Ishikawa (cell line): Measurements from ENCODE around the gene SLC36A3.

Experiments
- EP300 ChIP-seq: IDR thresholded peaks from 2 replicates; pipeline ENCODE4 v1.6.1; 2012; ENCODE audit warnings: borderline replicate concordance
- RAD21 ChIP-seq: IDR thresholded peaks from 2 replicates; pipeline ENCODE4 v1.6.1; 2012; ENCODE audit warnings: low read depth
- TF ChIP-seq, protein P1 (sequence below): IDR thresholded peaks from 2 replicates; pipeline ENCODE4 v1.6.1; 2012

DNA sequence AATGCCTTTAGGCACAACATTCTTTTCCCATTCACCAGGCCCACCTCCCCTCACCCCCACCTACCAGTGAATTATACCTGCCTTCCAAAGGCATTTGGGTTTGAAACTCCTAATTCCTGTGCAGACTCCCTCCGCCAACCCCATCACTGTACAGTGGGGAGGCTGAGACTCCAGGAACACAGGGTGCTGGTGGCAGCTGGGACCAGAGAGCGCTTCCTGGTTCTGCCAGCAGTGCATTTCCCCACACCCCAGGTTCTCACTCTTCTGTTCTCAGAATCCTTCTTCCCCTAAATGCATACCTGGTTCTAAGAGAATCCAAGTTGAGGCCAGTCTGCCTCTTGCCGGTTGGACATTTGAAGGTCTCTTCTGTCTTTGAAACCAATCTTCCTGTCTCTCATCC lies 22.7 kb upstream of the SLC36A3 start:
- TF ChIP-seq EP300: no peak
- TF ChIP-seq, protein P1, sequence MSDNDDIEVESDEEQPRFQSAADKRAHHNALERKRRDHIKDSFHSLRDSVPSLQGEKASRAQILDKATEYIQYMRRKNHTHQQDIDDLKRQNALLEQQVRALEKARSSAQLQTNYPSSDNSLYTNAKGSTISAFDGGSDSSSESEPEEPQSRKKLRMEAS: no peak
- no peak for TF ChIP-seq RAD21
